HG03520 (cell line): ENCODE data around the gene CDK11A.
"Not testable (repeated sequence)": the region's sequence is repeated elsewhere in the genome, so short reads cannot be mapped to it uniquely, and the experiment has no call there.

Source experiments
- ATAC-seq: cut with Tn5 transposase; IDR thresholded peaks from one replicate; pipeline ENCODE4 v1.9.1; 2021; ENCODE audit warnings: mild to moderate bottlenecking, moderate library complexity; ENCODE audit not compliant: unreplicated experiment

CDK11A gene

GRCh38 chr1:1664318-1664717 is 59.8 kb downstream of the CDK11A start:
- ATAC-seq: not testable (repeated sequence)

- ATAC-seq: not testable (repeated sequence)
Measured at GRCh38 chr1:1662830-1663560, 61.2 kb downstream of the CDK11A start.

- ATAC-seq: not testable (repeated sequence)
Measured at GRCh38 chr1:1662392-1662791, 61.8 kb downstream of the CDK11A start.

- ATAC-seq: peak; percentile 91
Measured at GRCh38 chr1:1658583-1659549, 65.3 kb downstream of the CDK11A start, which contains the start of gene CDK11B. Gene CDK11B, minus strand, starts transcription at chr1:1659004. Its CDS starts 1,519 bp downstream, at chr1:1657485.
